K562 (cell line): ENCODE results near the gene TMEM273. TPM values are rescaled to one million over a fixed set of nuclear protein-coding genes. Genes with fewer than 3 reads are reported as not detected.

Source experiments
- ARID1B ChIP-seq: fragments of 450-650 bp; IDR thresholded peaks from 2 replicates; pipeline ENCODE4 v1.6.1; 2016; ENCODE audit warnings: antibody characterized with exemption, mild to moderate bottlenecking, inconsistent platforms
- MEF2D ChIP-seq: conservative IDR thresholded peaks from 2 replicates; pipeline ENCODE4 v1.6.1; 2016; ENCODE audit warnings: low read depth, missing genetic modification characterization, missing compliant biosample characterization
- PTBP1 ChIP-seq: fragments of 200-400 bp; formaldehyde crosslinking; IDR thresholded peaks from 2 replicates; pipeline ENCODE4 v1.6.1; 2017; ENCODE audit warnings: low read depth, low read length
- RBFOX2 ChIP-seq: fragments of 200-400 bp; formaldehyde crosslinking; IDR thresholded peaks from 2 replicates; pipeline ENCODE4 v1.6.1; 2017; ENCODE audit warnings: low read depth, mild to moderate bottlenecking, low read length, moderate library complexity
- UBTF ChIP-seq, 2 experiments: IDR thresholded peaks; 2 replicates each; pipeline ENCODE4 v1.6.1; 2012; ENCODE audit warnings: improper control_type of control experiment in 2 of 2, low read depth in 2 of 2, low read length in 2 of 2, borderline replicate concordance in 1 of 2
- ZBTB9 ChIP-seq: fragments of 450-650 bp; formaldehyde crosslinking; IDR thresholded peaks from 2 replicates; pipeline ENCODE4 v1.4.0; 2020; ENCODE audit warnings: mild to moderate bottlenecking, moderate library complexity
- ZNF174 ChIP-seq: fragments of 250-450 bp; sonication (Bioruptor Pico); IDR thresholded peaks from 2 replicates; pipeline ENCODE4 v1.4.0; 2020; ENCODE audit warnings: mild to moderate bottlenecking
- ZNF318 ChIP-seq, 2 experiments: fragments of 450-650 bp; IDR thresholded peaks; 2 replicates each; pipeline ENCODE4 v1.6.1; 2016; ENCODE audit warnings: mild to moderate bottlenecking in 2 of 2, borderline replicate concordance in 1 of 2, low read depth in 1 of 2, moderate library complexity in 1 of 2
- ZNF609 ChIP-seq: sonication (generic); formaldehyde crosslinking; IDR thresholded peaks from 2 replicates; pipeline ENCODE4 v1.8.1; 2023; ENCODE audit warnings: missing genetic modification reagents, mild to moderate bottlenecking, borderline replicate concordance
- polyA plus RNA-seq, 8 experiments: library from polyadenylated mRNA; depleted of rRNA in 4 of 8; stranded (reverse) in 5 of 8; unstranded in 3 of 8; fragments of >200 nt; fragmentation: Nextera tagmentation in 2 of 8; fragmentation: Illumina TruSeq in 1 of 8; extraction: Ambion mirVana in 2 of 8; extraction: Trizol in 1 of 8; gene quantifications; 2 replicates each; pipeline versions ENCODE4 v1.2.1 to v1.2.3, GENCODE V29; 2011 to 2014; ENCODE audit warnings: inconsistent platforms in 1 of 8, missing spikeins in 1 of 8
- total RNA-seq, 7 experiments: library from RNA; depleted of rRNA in 6 of 7; stranded (reverse); fragments of >200 nt in 6 of 7; fragmentation: Illumina TruSeq in 2 of 7; extraction: Trizol in 2 of 7; gene quantifications; 2 replicates each; pipeline versions ENCODE4 v1.2.1 to v1.2.3, GENCODE V29; 2011 to 2021; ENCODE audit warnings: low replicate concordance in 1 of 7

The TMEM273 gene
- total and polyA plus RNA-seq, 9 of the 15 experiments (the other 6 are each of a cell fraction or from before 2014, with no cell fraction given): 39.2 to 131 (median 95.6) TPM

- TF ChIP-seq ZNF609 (CRISPR knock-in tag) (no peak), UBTF (IDR thresholded peaks at IDR 0.05; ENCODE audit: borderline replicate concordance in 1 of 2, low read depth in 2 of 2, low read length in 2 of 2) (peak in 1 of 2 experiments; percentile 45; a peak in 1 of 4 replicates), MEF2D (tag) (no peak), ZNF174 (no peak), ZNF318 (IDR thresholded peaks at IDR 0.05; ENCODE audit: borderline replicate concordance in 1 of 2, low read depth in 1 of 2) (no peak), RBFOX2 (no peak; the same call in 1 of the 2 replicates), ARID1B (peak; percentile 75), PTBP1 (no peak), ZBTB9 (CRISPR knock-in tag) (no peak)
These were observed 13.8 kb downstream of the TMEM273 start (continued) for GRCh38 chr10:49174261-49174925.
